ENCODE data around the gene ANXA8L1. TPM values are rescaled to one million over a fixed set of nuclear protein-coding genes. Genes with fewer than 3 reads are reported as not detected.
"Not testable (repeated sequence)": the region's sequence is repeated elsewhere in the genome, so short reads cannot be mapped to it uniquely, and the experiment has no call there.

ANXA8L1 gene
- total RNA-seq, 1 donor from 2014 or later, result not detected

GRCh38 chr10:46329690-46330016 is 45.9 kb upstream of the ANXA8L1 start:
- H3K9me3 Mint-ChIP-seq (ENCODE audit: unreplicated experiment), result no peaks in the 10 kb centered on the region
- no peak overlapping the region for H3K4me3 Mint-ChIP-seq (ENCODE audit: unreplicated experiment)
- no peak for TF ChIP-seq CTCF (IDR thresholded peaks at IDR 0.05; ENCODE audit: unreplicated experiment)
- H3K4me1 Mint-ChIP-seq (ENCODE audit: unreplicated experiment), result no peaks in the 10 kb centered on the region
- H3K27me3 Mint-ChIP-seq (ENCODE audit: unreplicated experiment), result peaks cover 3% of the 10 kb centered on the region
- peaks cover 4% of the 10 kb centered on the region for H3K36me3 Mint-ChIP-seq (ENCODE audit: low read depth, unreplicated experiment)
- no peak for DNase-seq (ENCODE audit: low spot score)
- H3K27ac Mint-ChIP-seq (ENCODE audit: unreplicated experiment), result no peak overlapping the region

GRCh38 chr10:46330894-46331293 is 44.7 kb upstream of the ANXA8L1 start:
- H3K27me3 Mint-ChIP-seq (ENCODE audit: unreplicated experiment), result peaks cover 3% of the 10 kb centered on the region
- TF ChIP-seq CTCF (IDR thresholded peaks at IDR 0.05; ENCODE audit: unreplicated experiment), result no peak
- no peaks in the 10 kb centered on the region for H3K9me3 Mint-ChIP-seq (ENCODE audit: unreplicated experiment)
- H3K27ac Mint-ChIP-seq (ENCODE audit: unreplicated experiment), result no peak overlapping the region
- H3K4me3 Mint-ChIP-seq (ENCODE audit: unreplicated experiment), result no peak overlapping the region
- DNase-seq (ENCODE audit: low spot score), result no peak
- H3K4me1 Mint-ChIP-seq (ENCODE audit: unreplicated experiment), result no peaks in the 10 kb centered on the region
- H3K36me3 Mint-ChIP-seq (ENCODE audit: low read depth, unreplicated experiment), result peaks cover 3% of the 10 kb centered on the region

GRCh38 chr10:46365484-46365883 is 10.1 kb upstream of the ANXA8L1 start:
- not testable (repeated sequence) for H3K27ac Mint-ChIP-seq (ENCODE audit: unreplicated experiment); H3K4me1 Mint-ChIP-seq (ENCODE audit: unreplicated experiment); H3K9me3 Mint-ChIP-seq (ENCODE audit: unreplicated experiment); DNase-seq (ENCODE audit: low spot score); H3K4me3 Mint-ChIP-seq (ENCODE audit: unreplicated experiment); H3K36me3 Mint-ChIP-seq (ENCODE audit: low read depth, unreplicated experiment); H3K27me3 Mint-ChIP-seq (ENCODE audit: unreplicated experiment)

GRCh38 chr10:46367209-46367608 is 8.4 kb upstream of the ANXA8L1 start:
- not testable (repeated sequence) for H3K27me3 Mint-ChIP-seq (ENCODE audit: unreplicated experiment); H3K4me3 Mint-ChIP-seq (ENCODE audit: unreplicated experiment); H3K9me3 Mint-ChIP-seq (ENCODE audit: unreplicated experiment); H3K36me3 Mint-ChIP-seq (ENCODE audit: low read depth, unreplicated experiment); H3K4me1 Mint-ChIP-seq (ENCODE audit: unreplicated experiment); DNase-seq (ENCODE audit: low spot score); H3K27ac Mint-ChIP-seq (ENCODE audit: unreplicated experiment)

- not testable (repeated sequence) for H3K4me1 Mint-ChIP-seq (ENCODE audit: unreplicated experiment); H3K4me3 Mint-ChIP-seq (ENCODE audit: unreplicated experiment)
Measured at GRCh38 chr10:46367666-46368240, 7.8 kb upstream of the ANXA8L1 start.

GRCh38 chr10:46368956-46369355 is 6.6 kb upstream of the ANXA8L1 start:
- not testable (repeated sequence) for H3K4me3 Mint-ChIP-seq (ENCODE audit: unreplicated experiment); H3K4me1 Mint-ChIP-seq (ENCODE audit: unreplicated experiment); H3K9me3 Mint-ChIP-seq (ENCODE audit: unreplicated experiment); H3K36me3 Mint-ChIP-seq (ENCODE audit: low read depth, unreplicated experiment); H3K27me3 Mint-ChIP-seq (ENCODE audit: unreplicated experiment); H3K27ac Mint-ChIP-seq (ENCODE audit: unreplicated experiment); DNase-seq (ENCODE audit: low spot score)

More at GRCh38 chr10:46367666-46368240, 7.8 kb upstream of the ANXA8L1 start:
- not testable (repeated sequence) for H3K36me3 Mint-ChIP-seq (ENCODE audit: low read depth, unreplicated experiment); H3K27ac Mint-ChIP-seq (ENCODE audit: unreplicated experiment); DNase-seq (ENCODE audit: low spot score); H3K9me3 Mint-ChIP-seq (ENCODE audit: unreplicated experiment); H3K27me3 Mint-ChIP-seq (ENCODE audit: unreplicated experiment)

GRCh38 chr10:46374410-46374809 is 1.2 kb upstream of the ANXA8L1 start:
- H3K4me1 Mint-ChIP-seq (ENCODE audit: unreplicated experiment); H3K4me3 Mint-ChIP-seq (ENCODE audit: unreplicated experiment); H3K36me3 Mint-ChIP-seq (ENCODE audit: low read depth, unreplicated experiment); DNase-seq (ENCODE audit: low spot score); H3K9me3 Mint-ChIP-seq (ENCODE audit: unreplicated experiment); H3K27me3 Mint-ChIP-seq (ENCODE audit: unreplicated experiment); H3K27ac Mint-ChIP-seq (ENCODE audit: unreplicated experiment): not testable (repeated sequence)

GRCh38 chr10:46377022-46377421 is 1.4 kb downstream of the ANXA8L1 start:
- H3K27ac Mint-ChIP-seq (ENCODE audit: unreplicated experiment); H3K4me3 Mint-ChIP-seq (ENCODE audit: unreplicated experiment); H3K27me3 Mint-ChIP-seq (ENCODE audit: unreplicated experiment): not testable (repeated sequence)

GRCh38 chr10:46377651-46378050 is 2.1 kb downstream of the ANXA8L1 start:
- not testable (repeated sequence) for H3K36me3 Mint-ChIP-seq (ENCODE audit: low read depth, unreplicated experiment); H3K4me1 Mint-ChIP-seq (ENCODE audit: unreplicated experiment); H3K4me3 Mint-ChIP-seq (ENCODE audit: unreplicated experiment)

More at GRCh38 chr10:46377022-46377421, 1.4 kb downstream of the ANXA8L1 start:
- H3K36me3 Mint-ChIP-seq (ENCODE audit: low read depth, unreplicated experiment); DNase-seq (ENCODE audit: low spot score); H3K9me3 Mint-ChIP-seq (ENCODE audit: unreplicated experiment); H3K4me1 Mint-ChIP-seq (ENCODE audit: unreplicated experiment): not testable (repeated sequence)

GRCh38 chr10:46378108-46378507 is 2.5 kb downstream of the ANXA8L1 start:
- DNase-seq (ENCODE audit: low spot score); H3K4me3 Mint-ChIP-seq (ENCODE audit: unreplicated experiment); H3K27ac Mint-ChIP-seq (ENCODE audit: unreplicated experiment); H3K36me3 Mint-ChIP-seq (ENCODE audit: low read depth, unreplicated experiment); H3K9me3 Mint-ChIP-seq (ENCODE audit: unreplicated experiment); H3K4me1 Mint-ChIP-seq (ENCODE audit: unreplicated experiment); H3K27me3 Mint-ChIP-seq (ENCODE audit: unreplicated experiment): not testable (repeated sequence)

More at GRCh38 chr10:46377651-46378050, 2.1 kb downstream of the ANXA8L1 start:
- not testable (repeated sequence) for H3K9me3 Mint-ChIP-seq (ENCODE audit: unreplicated experiment); H3K27ac Mint-ChIP-seq (ENCODE audit: unreplicated experiment); DNase-seq (ENCODE audit: low spot score); H3K27me3 Mint-ChIP-seq (ENCODE audit: unreplicated experiment)

All from endothelial cell (in vitro differentiated cells).